K562 (cell line): Measurements from ENCODE around the gene LRRC3C. TPM values are rescaled to one million over a fixed set of nuclear protein-coding genes. Genes with fewer than 3 reads are reported as not detected.

Source experiments
- BHLHE40 ChIP-seq: IDR thresholded peaks from 2 replicates; pipeline ENCODE4 v1.6.1; 2011; ENCODE audit warnings: low read length, improper control_type of control experiment
- C11orf30 ChIP-seq: fragments of 450-650 bp; IDR thresholded peaks from 2 replicates; pipeline ENCODE4 v1.6.1; 2016; ENCODE audit warnings: low read depth, mild to moderate bottlenecking
- CEBPG ChIP-seq, 3 experiments: fragments of 200-800 bp in 1 of 3; sonication (Bioruptor generic) in 1 of 3; sonication (generic) in 1 of 3; formaldehyde crosslinking in 1 of 3; IDR thresholded peaks in 2 of 3; conservative IDR thresholded peaks in 1 of 3; 2 replicates each; pipeline versions ENCODE4 v1.6.1 to v1.8.0; 2016 to 2022; ENCODE audit warnings: missing compliant biosample characterization in 2 of 3, missing genetic modification characterization in 2 of 3, mild to moderate bottlenecking in 1 of 3, missing genetic modification reagents in 1 of 3
- CREBBP ChIP-seq: IDR thresholded peaks from one replicate; pipeline ENCODE4 v1.6.1; 2012; ENCODE audit warnings: low read depth, mild to moderate bottlenecking, control low read depth, inconsistent platforms, low read length
- FIP1L1 ChIP-seq: fragments of 200-400 bp; formaldehyde crosslinking; IDR thresholded peaks from 2 replicates; pipeline ENCODE4 v1.6.1; 2018; ENCODE audit warnings: mild to moderate bottlenecking, low read depth, low read length; ENCODE audit not compliant: poor library complexity, severe bottlenecking
- FOSL1 ChIP-seq: fragments of 200-800 bp; sonication (Bioruptor generic); conservative IDR thresholded peaks from 2 replicates; pipeline ENCODE4 v1.6.1; 2016; ENCODE audit warnings: missing genetic modification characterization, missing compliant biosample characterization
- KDM1A ChIP-seq, 2 experiments: fragments of 450-650 bp; IDR thresholded peaks; 2 replicates each; pipeline ENCODE4 v1.6.1; 2016; ENCODE audit warnings: mild to moderate bottlenecking in 2 of 2
- RBBP5 ChIP-seq: fragments of 200-600 bp; sonication (generic); IDR thresholded peaks from 2 replicates; pipeline ENCODE4 v1.6.1; 2012; ENCODE audit warnings: borderline replicate concordance, mild to moderate bottlenecking, low read length, control low read depth, inconsistent platforms; ENCODE audit not compliant: insufficient read depth, poor library complexity, severe bottlenecking
- RHOXF2B ChIP-seq: fragments of 250-450 bp; sonication (Bioruptor Pico); conservative IDR thresholded peaks from 2 replicates; pipeline ENCODE4 v1.5.1; 2021
- SMAD4 ChIP-seq: fragments of 250-450 bp; sonication (Bioruptor Pico); conservative IDR thresholded peaks from 2 replicates; pipeline ENCODE4 v1.8.0; 2021; ENCODE audit warnings: inconsistent platforms, mild to moderate bottlenecking, moderate library complexity
- SMARCA4 ChIP-seq: fragments of 450-650 bp; IDR thresholded peaks from 2 replicates; pipeline ENCODE4 v1.6.1; 2016
- STAG1 ChIP-seq: sonication (generic); formaldehyde crosslinking; IDR thresholded peaks from 2 replicates; pipeline ENCODE4 v1.5.0; 2020; ENCODE audit warnings: missing genetic modification reagents, borderline replicate concordance
- ZFX ChIP-seq: sonication (generic); formaldehyde crosslinking; IDR thresholded peaks from 2 replicates; pipeline ENCODE4 v1.8.0; 2022; ENCODE audit warnings: mild to moderate bottlenecking, missing genetic modification reagents, moderate library complexity
- ZNF140 ChIP-seq: fragments of 250-450 bp; sonication (Bioruptor Pico); IDR thresholded peaks from 2 replicates; pipeline ENCODE4 v1.8.0; 2021; ENCODE audit warnings: moderate library complexity, mild to moderate bottlenecking, inconsistent platforms
- ZNF175 ChIP-seq: fragments of 200-800 bp; sonication (Bioruptor generic); IDR thresholded peaks from 2 replicates; pipeline ENCODE4 v1.6.1; 2016; ENCODE audit warnings: low read depth, mild to moderate bottlenecking, missing genetic modification characterization, missing compliant biosample characterization
- ZNF23 ChIP-seq: fragments of 250-450 bp; sonication (Bioruptor Pico); IDR thresholded peaks from 2 replicates; pipeline ENCODE4 v1.4.0; 2020; ENCODE audit warnings: mild to moderate bottlenecking
- ZNF232 ChIP-seq: sonication (generic); formaldehyde crosslinking; IDR thresholded peaks from 2 replicates; pipeline ENCODE4 v1.8.0; 2022; ENCODE audit warnings: mild to moderate bottlenecking, missing genetic modification reagents
- ZNF274 ChIP-seq: IDR thresholded peaks from 2 replicates; pipeline ENCODE4 v1.6.1; 2011; ENCODE audit warnings: low read depth, mild to moderate bottlenecking, low read length, moderate library complexity, borderline replicate concordance
- ZNF444 ChIP-seq: fragments of 250-450 bp; sonication (Bioruptor Pico); IDR thresholded peaks from 2 replicates; pipeline ENCODE4 v1.4.0; 2020; ENCODE audit warnings: mild to moderate bottlenecking, moderate library complexity
- polyA plus RNA-seq, 8 experiments: library from polyadenylated mRNA; depleted of rRNA in 4 of 8; stranded (reverse) in 5 of 8; unstranded in 3 of 8; fragments of >200 nt; fragmentation: Nextera tagmentation in 2 of 8; fragmentation: Illumina TruSeq in 1 of 8; extraction: Ambion mirVana in 2 of 8; extraction: Trizol in 1 of 8; gene quantifications; 2 replicates each; pipeline versions ENCODE4 v1.2.1 to v1.2.3, GENCODE V29; 2011 to 2014; ENCODE audit warnings: inconsistent platforms in 1 of 8, missing spikeins in 1 of 8
- total RNA-seq, 7 experiments: library from RNA; depleted of rRNA in 6 of 7; stranded (reverse); fragments of >200 nt in 6 of 7; fragmentation: Illumina TruSeq in 2 of 7; extraction: Trizol in 2 of 7; gene quantifications; 2 replicates each; pipeline versions ENCODE4 v1.2.1 to v1.2.3, GENCODE V29; 2011 to 2021; ENCODE audit warnings: low replicate concordance in 1 of 7
- TF ChIP-seq, protein P1 (sequence below), 2 experiments: IDR thresholded peaks; 2 replicates each; pipeline ENCODE4 v1.6.1; 2011; ENCODE audit warnings: borderline replicate concordance in 1 of 2, control low read depth in 1 of 2, low read depth in 1 of 2, low read length in 1 of 2, mild to moderate bottlenecking in 1 of 2, mixed read lengths in 1 of 2, moderate library complexity in 1 of 2; ENCODE audit not compliant: insufficient read depth in 1 of 2, insufficient read length in 1 of 2, poor library complexity in 1 of 2, severe bottlenecking in 1 of 2; ENCODE audit errors: extremely low read depth in 1 of 2
- TF ChIP-seq, protein P2 (sequence below): IDR thresholded peaks from 2 replicates; pipeline ENCODE4 v1.6.1; 2012; ENCODE audit warnings: low read depth, low read length, improper control_type of control experiment, borderline replicate concordance

Gene LRRC3C
- total and polyA plus RNA-seq, 9 of the 15 experiments (the other 6 are each of a cell fraction or from before 2014, with no cell fraction given) = not detected

DNA sequence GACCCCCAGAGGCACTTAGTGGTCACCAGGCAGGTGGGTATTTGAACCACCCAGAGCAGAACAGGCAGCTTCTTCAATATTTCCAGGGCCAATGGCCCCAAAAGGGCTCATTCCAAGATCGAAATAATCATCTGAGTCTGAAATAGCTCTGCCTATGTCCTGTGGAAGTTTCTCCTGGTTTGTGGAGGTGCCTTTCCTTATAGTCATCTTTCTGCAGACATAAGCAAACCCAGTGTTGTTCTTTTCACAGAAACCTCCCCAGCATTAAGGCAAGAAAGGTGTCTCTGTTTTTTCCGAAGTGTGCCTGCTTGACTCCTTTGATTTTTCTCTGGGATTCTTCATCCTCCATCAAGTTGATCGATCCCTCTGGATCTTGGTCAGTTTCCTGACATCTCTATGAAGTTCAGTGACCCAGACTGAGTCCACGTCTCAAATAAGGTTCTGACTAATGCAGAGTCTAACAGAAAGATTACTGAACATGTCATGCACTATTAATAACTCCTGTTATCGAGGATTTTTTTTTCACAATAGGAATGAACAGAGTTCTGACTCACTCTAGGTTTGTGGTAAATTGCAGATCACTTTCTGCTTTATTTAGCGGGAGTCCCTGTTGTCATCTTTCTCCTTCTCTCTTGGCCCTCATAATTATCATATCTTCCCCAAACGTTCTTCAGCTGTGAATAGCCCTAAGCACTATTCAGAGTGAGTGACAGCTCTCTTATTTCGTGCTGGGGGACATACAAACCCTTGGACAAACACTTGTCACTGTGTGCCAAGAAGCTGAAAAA, 1.5 kb downstream of the LRRC3C start (continued):
- no peak for TF ChIP-seq ZNF274
- TF ChIP-seq RHOXF2B (CRISPR knock-in tag) = no peak
- TF ChIP-seq CEBPG (CRISPR knock-in tag; IDR thresholded peaks at IDR 0.05) = no peak
- peak in 1 of 2 experiments; percentile 43; a peak in 1 of 4 replicates for TF ChIP-seq CEBPG (tag; conservative IDR thresholded peaks at IDR 0.05 in 1 of 2, IDR thresholded peaks at IDR 0.05 in 1 of 2)
- TF ChIP-seq ZFX (CRISPR knock-in tag) = no peak
- no peak for TF ChIP-seq CREBBP
- TF ChIP-seq, protein P1, sequence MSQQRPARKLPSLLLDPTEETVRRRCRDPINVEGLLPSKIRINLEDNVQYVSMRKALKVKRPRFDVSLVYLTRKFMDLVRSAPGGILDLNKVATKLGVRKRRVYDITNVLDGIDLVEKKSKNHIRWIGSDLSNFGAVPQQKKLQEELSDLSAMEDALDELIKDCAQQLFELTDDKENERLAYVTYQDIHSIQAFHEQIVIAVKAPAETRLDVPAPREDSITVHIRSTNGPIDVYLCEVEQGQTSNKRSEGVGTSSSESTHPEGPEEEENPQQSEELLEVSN (IDR thresholded peaks at IDR 0.05; ENCODE audit: borderline replicate concordance in 1 of 2, extremely low read depth in 1 of 2, insufficient read depth in 1 of 2, insufficient read length in 1 of 2, low read depth in 1 of 2, low read length in 1 of 2, poor library complexity in 1 of 2, severe bottlenecking in 1 of 2) = no peak
- TF ChIP-seq RBBP5 = no peak
- TF ChIP-seq ZNF175 = no peak
- 0 out of 2 replicates have a peak, but pooled peaks have one; percentile 23 for TF ChIP-seq SMAD4 (CRISPR knock-in tag)
- TF ChIP-seq FIP1L1 = no peak
- TF ChIP-seq ZNF444 = no peak
- TF ChIP-seq C11orf30 = no peak
- peak; percentile 51; the same call in 1 of the 2 replicates for TF ChIP-seq SMARCA4
- TF ChIP-seq ZNF23 (CRISPR knock-in tag) = no peak
- TF ChIP-seq, protein P2, sequence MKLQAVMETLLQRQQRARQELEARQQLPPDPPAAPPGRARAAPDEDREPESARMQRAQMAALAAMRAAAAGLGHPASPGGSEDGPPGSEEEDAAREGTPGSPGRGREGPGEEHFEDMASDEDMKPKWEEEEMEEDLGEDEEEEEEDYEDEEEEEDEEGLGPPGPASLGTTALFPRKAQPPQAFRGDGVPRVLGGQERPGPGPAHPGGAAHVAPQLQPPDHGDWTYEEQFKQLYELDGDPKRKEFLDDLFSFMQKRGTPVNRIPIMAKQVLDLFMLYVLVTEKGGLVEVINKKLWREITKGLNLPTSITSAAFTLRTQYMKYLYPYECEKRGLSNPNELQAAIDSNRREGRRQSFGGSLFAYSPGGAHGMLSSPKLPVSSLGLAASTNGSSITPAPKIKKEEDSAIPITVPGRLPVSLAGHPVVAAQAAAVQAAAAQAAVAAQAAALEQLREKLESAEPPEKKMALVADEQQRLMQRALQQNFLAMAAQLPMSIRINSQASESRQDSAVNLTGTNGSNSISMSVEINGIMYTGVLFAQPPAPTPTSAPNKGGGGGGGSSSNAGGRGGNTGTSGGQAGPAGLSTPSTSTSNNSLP = 0 out of 2 replicates have a peak, but pooled peaks have one; percentile 39
- TF ChIP-seq FOSL1 (tag) = peak; percentile 84
- peak; percentile 20 to 39; a peak in 1 of 4 replicates for TF ChIP-seq KDM1A (IDR thresholded peaks at IDR 0.05)
- no peak for TF ChIP-seq STAG1 (CRISPR knock-in tag)
- TF ChIP-seq ZNF140 = no peak
- no peak for TF ChIP-seq ZNF232 (CRISPR knock-in tag)
- TF ChIP-seq BHLHE40 = no peak
